Measurements from ENCODE around the gene SDCCAG8.

GRCh38 chr1:243495442-243496186 lies 239.8 kb downstream of the SDCCAG8 start:
- TF ChIP-seq CTCF (IDR thresholded peaks at IDR 0.05; ENCODE audit: low read depth, low read length) (no peak), MAX (IDR thresholded peaks at IDR 0.05; ENCODE audit: low read depth, low read length) (no peak), POLR2A (IDR thresholded peaks at IDR 0.05; ENCODE audit: extremely low read depth, insufficient read length) (no peak)
